ENCODE measurements around the gene LDHD.

LDHD gene

GRCh38 chr16:75113541-75114121 is 2.9 kb downstream of the LDHD start:
- Histone ChIP-seq H3K4me3 (ENCODE audit: low read length) (no peak overlapping the region), H3K27me3 (ENCODE audit: control insufficient read depth, insufficient read depth, low read length) (peaks cover 3% of the 10 kb centered on the region), H3K9ac (ENCODE audit: low read depth, low read length) (no peak overlapping the region), H3K36me3 (ENCODE audit: insufficient read depth, low read length) (no peaks in the 10 kb centered on the region), H3K4me1 (ENCODE audit: control insufficient read depth, insufficient read depth, low read length) (peaks cover 34% of the 10 kb centered on the region), H3K9me3 (replicated peaks; ENCODE audit: low read length) (no peaks in the 10 kb centered on the region), H3K4me2 (ENCODE audit: low read length) (no peak overlapping the region)

- no peaks in the 10 kb centered on the region for H3K9me3 ChIP-seq (replicated peaks; ENCODE audit: low read length)
- no peak overlapping the region for H3K4me3 ChIP-seq (ENCODE audit: low read length)
- H3K9ac ChIP-seq (ENCODE audit: low read depth, low read length) = no peak overlapping the region
- no peaks in the 10 kb centered on the region for H3K36me3 ChIP-seq (ENCODE audit: insufficient read depth, low read length)
- peaks cover 41% of the 10 kb centered on the region for H3K4me1 ChIP-seq (ENCODE audit: control insufficient read depth, insufficient read depth, low read length)
- no peaks in the 10 kb centered on the region for H3K27me3 ChIP-seq (ENCODE audit: control insufficient read depth, insufficient read depth, low read length)
- H3K4me2 ChIP-seq (ENCODE audit: low read length) = no peak overlapping the region
Observed at GRCh38 chr16:75112734-75113491, 3.7 kb downstream of the LDHD start.

DNA sequence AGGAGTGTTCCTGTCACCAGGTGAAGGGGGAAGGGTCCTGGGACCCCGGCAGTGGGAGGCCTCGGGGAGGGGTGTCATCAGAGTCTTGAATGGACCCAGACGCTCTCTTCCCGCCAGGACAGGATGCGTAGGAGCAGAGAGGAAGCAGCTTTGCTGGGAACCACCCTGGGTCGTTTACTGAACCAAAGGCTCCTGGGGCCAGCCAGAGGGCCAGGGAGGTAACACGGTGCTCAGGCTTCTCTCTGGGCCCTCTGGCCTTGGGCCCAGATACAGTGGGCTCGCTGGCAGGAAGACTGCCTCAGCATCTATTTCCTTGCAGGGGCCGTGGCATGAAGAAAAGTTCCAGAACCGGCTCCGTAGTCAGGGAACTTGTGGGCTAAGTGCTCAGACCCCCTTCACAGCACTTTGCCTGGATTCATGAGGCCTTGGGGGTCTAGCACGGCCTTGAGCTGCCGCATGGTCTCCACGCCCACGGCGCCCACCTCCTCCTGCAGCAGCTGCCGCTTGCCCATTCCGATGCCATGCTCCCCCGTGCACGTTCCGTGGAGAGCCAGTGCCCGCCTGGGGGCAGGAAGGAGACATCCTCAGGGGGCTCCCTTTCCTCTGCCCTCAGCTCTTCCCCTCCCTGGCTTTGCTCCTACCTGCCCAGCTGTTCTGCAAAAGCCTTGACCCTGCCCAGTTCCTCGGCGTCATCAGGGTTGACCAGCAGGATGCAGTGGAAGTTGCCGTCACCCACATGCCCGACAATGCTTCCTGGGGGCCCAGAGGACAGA is 4.4 kb downstream of the LDHD start:
- Histone ChIP-seq H3K27me3 (ENCODE audit: control insufficient read depth, insufficient read depth, low read length) (no peaks in the 10 kb centered on the region), H3K36me3 (ENCODE audit: insufficient read depth, low read length) (no peaks in the 10 kb centered on the region), H3K9ac (ENCODE audit: low read depth, low read length) (no peak overlapping the region), H3K9me3 (replicated peaks; ENCODE audit: low read length) (no peaks in the 10 kb centered on the region), H3K4me1 (ENCODE audit: control insufficient read depth, insufficient read depth, low read length) (peaks cover 46% of the 10 kb centered on the region), H3K4me3 (ENCODE audit: low read length) (no peak overlapping the region), H3K4me2 (ENCODE audit: low read length) (no peak overlapping the region)

GRCh38 chr16:75111514-75111940 is 5.1 kb downstream of the LDHD start:
- Histone ChIP-seq H3K4me3 (ENCODE audit: low read length) (no peak overlapping the region), H3K9ac (ENCODE audit: low read depth, low read length) (no peak overlapping the region), H3K9me3 (replicated peaks; ENCODE audit: low read length) (no peaks in the 10 kb centered on the region), H3K36me3 (ENCODE audit: insufficient read depth, low read length) (peaks cover 3% of the 10 kb centered on the region), H3K27me3 (ENCODE audit: control insufficient read depth, insufficient read depth, low read length) (no peaks in the 10 kb centered on the region), H3K4me2 (ENCODE audit: low read length) (peak overlapping the region; percentile 82), H3K4me1 (ENCODE audit: control insufficient read depth, insufficient read depth, low read length) (peaks cover 48% of the 10 kb centered on the region)

- Histone ChIP-seq H3K9me3 (replicated peaks; ENCODE audit: low read length) (no peaks in the 10 kb centered on the region), H3K4me3 (ENCODE audit: low read length) (peak overlapping the region; percentile 55), H3K36me3 (ENCODE audit: insufficient read depth, low read length) (peaks cover 8% of the 10 kb centered on the region), H3K4me2 (ENCODE audit: low read length) (peak overlapping the region; percentile 82), H3K27me3 (ENCODE audit: control insufficient read depth, insufficient read depth, low read length) (no peaks in the 10 kb centered on the region), H3K9ac (ENCODE audit: low read depth, low read length) (peak overlapping the region; percentile 68), H3K4me1 (ENCODE audit: control insufficient read depth, insufficient read depth, low read length) (peaks cover 45% of the 10 kb centered on the region)
Observed at GRCh38 chr16:75110637-75111513, 5.7 kb downstream of the LDHD start.

DNA sequence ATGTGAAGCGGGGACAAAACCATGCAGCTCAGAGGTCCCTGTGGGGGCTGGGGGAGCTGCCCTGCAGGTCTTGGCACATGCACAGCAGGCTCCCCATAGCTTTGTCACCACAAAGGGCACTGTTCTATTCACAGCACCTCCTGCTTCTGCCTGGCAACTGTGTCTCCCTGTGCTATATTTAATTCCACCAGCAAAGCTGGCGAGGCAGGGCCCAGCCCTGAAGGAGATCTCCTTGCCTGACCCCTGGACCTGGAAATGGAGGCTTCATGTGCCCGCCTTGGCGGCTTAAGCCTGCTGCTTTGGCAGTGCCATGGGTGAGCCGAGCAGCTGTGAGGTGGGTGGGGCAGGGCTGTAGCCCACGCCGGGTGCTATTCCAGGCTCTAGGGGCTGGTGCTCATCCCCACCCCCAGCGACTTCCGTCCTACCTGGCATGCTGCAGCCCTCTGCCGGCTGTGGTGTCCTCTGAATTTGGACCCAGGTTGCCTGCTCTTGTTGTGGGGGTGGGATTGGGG is 6.8 kb downstream of the LDHD start:
- Histone ChIP-seq H3K4me1 (ENCODE audit: control insufficient read depth, insufficient read depth, low read length) (peaks cover 53% of the 10 kb centered on the region), H3K9ac (ENCODE audit: low read depth, low read length) (peak overlapping the region; percentile 68), H3K9me3 (replicated peaks; ENCODE audit: low read length) (no peaks in the 10 kb centered on the region), H3K27me3 (ENCODE audit: control insufficient read depth, insufficient read depth, low read length) (no peaks in the 10 kb centered on the region), H3K36me3 (ENCODE audit: insufficient read depth, low read length) (peaks cover 8% of the 10 kb centered on the region), H3K4me3 (ENCODE audit: low read length) (peak overlapping the region; percentile 55), H3K4me2 (ENCODE audit: low read length) (peak overlapping the region; percentile 82)

- no peaks in the 10 kb centered on the region for H3K27me3 ChIP-seq (ENCODE audit: control insufficient read depth, insufficient read depth, low read length)
- peaks cover 53% of the 10 kb centered on the region for H3K4me1 ChIP-seq (ENCODE audit: control insufficient read depth, insufficient read depth, low read length)
Observed at GRCh38 chr16:75108792-75109731, 7.5 kb downstream of the LDHD start.

GRCh38 chr16:75107505-75107904 is 9.1 kb downstream of the LDHD start:
- peaks cover 53% of the 10 kb centered on the region for H3K4me1 ChIP-seq (ENCODE audit: control insufficient read depth, insufficient read depth, low read length)
- H3K4me3 ChIP-seq (ENCODE audit: low read length) = no peak overlapping the region
- H3K4me2 ChIP-seq (ENCODE audit: low read length) = no peak overlapping the region
- H3K27me3 ChIP-seq (ENCODE audit: control insufficient read depth, insufficient read depth, low read length) = no peaks in the 10 kb centered on the region
- no peaks in the 10 kb centered on the region for H3K9me3 ChIP-seq (replicated peaks; ENCODE audit: low read length)
- no peak overlapping the region for H3K9ac ChIP-seq (ENCODE audit: low read depth, low read length)
- peaks cover 11% of the 10 kb centered on the region for H3K36me3 ChIP-seq (ENCODE audit: insufficient read depth, low read length)

More at GRCh38 chr16:75108792-75109731, 7.5 kb downstream of the LDHD start:
- Histone ChIP-seq H3K4me2 (ENCODE audit: low read length) (peak overlapping the region; percentile 82), H3K9ac (ENCODE audit: low read depth, low read length) (peak overlapping the region; percentile 68), H3K4me3 (ENCODE audit: low read length) (peak overlapping the region; percentile 55), H3K9me3 (replicated peaks; ENCODE audit: low read length) (no peaks in the 10 kb centered on the region), H3K36me3 (ENCODE audit: insufficient read depth, low read length) (peaks cover 9% of the 10 kb centered on the region)

DNA sequence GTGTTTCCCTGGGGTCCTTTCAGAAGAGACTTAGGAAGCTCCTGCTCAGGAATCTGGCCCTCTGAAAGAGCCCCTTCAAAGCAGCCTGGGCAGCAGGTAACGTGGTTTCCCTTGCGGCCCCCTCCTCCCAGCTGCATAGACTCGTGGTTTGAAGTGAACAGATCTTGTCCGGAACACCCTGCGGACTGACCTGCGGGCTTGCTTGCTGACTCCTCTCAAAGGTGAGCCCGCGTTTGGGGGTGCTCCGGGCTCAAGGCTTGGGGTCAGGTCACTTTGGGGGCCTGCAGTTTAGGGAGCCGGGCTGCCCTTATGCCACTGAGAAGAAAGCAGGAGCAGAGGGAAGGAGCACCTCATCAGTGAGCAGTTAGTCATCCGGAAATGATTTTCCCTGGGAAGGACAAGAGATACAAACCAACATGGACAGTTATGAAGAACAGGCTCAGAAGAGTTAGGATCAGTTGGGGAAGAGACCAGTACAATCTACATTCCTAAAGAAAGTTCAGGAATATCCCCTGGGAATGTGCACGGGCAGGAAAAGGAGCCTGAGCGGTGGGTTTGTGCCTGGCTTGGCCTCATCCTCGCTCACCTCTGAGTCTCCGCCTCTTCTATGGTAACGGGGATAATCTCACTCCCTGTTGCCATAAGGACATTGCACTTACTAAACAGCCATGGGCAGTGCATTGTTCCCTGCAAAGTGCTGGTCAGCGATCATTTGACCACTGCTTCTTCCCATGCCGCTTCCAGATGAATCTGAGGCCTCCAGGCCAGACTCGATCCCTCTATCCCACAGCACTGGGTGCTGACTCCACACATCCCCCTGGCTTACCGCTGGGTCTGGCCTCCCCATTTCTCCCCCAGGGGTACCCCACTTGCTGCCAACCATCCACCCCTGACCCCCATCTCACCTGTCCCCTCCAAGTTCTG is 10.0 kb downstream of the LDHD start:
- Histone ChIP-seq H3K4me1 (ENCODE audit: control insufficient read depth, insufficient read depth, low read length) (peaks cover 53% of the 10 kb centered on the region), H3K9ac (ENCODE audit: low read depth, low read length) (no peak overlapping the region), H3K4me3 (ENCODE audit: low read length) (no peak overlapping the region), H3K4me2 (ENCODE audit: low read length) (no peak overlapping the region), H3K36me3 (ENCODE audit: insufficient read depth, low read length) (peaks cover 11% of the 10 kb centered on the region), H3K27me3 (ENCODE audit: control insufficient read depth, insufficient read depth, low read length) (no peaks in the 10 kb centered on the region), H3K9me3 (replicated peaks; ENCODE audit: low read length) (no peaks in the 10 kb centered on the region)
